Superior temporal gyrus (tissue), 1 donor: ENCODE results near the gene SPATS2.
"Not testable (repeated sequence)": the region's sequence is repeated elsewhere in the genome, so short reads cannot be mapped to it uniquely, and the experiment has no call there.

Experiments used
- DNase-seq: peaks from one replicate; pipeline ENCODE4 v3.0.0-alpha.2; 2016; ENCODE audit errors: extremely low spot score

The SPATS2 gene

DNA sequence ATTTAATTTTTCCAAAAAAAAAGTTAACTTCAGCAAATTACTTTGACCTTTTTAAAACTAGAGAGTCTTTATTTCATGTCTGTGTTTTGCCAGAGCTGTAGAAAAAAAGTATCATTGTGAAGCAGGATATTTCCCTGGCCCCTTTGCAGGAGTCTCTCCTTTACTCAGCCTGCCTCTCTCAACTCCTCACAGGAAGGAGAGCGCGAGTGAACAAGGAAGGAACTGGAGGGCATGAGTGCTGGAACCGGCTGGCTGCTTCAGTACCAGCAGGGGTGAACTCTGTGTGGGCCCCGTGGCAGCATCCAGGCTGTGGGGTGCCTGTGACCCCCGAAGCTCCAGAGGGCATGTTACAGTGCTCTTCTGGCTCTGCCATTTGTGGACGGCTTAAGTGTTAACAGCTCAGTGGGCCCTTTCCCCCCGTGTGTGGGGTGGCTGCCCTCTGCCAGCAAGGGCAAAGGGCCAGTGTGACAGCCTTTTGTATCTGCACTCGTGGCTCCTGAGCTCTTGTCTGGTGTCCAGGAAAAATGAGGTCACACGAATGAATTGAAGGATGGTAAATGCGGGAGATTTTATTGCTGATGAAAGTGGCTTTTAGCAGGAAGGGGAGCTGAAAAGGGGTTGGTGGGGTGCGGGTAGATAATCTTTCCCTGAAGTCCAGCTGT, 95.0 kb downstream of the SPATS2 start:
- DNase-seq = no peak

- no peak for DNase-seq
Measured at GRCh38 chr12:49465132-49465531, 97.9 kb downstream of the SPATS2 start.

GRCh38 chr12:49470986-49471385, 103.7 kb downstream of the SPATS2 start:
- DNase-seq = no peak

GRCh38 chr12:49471557-49471956, 104.3 kb downstream of the SPATS2 start:
- no peak for DNase-seq

- DNase-seq = no peak
Measured at GRCh38 chr12:49476091-49476490, 108.8 kb downstream of the SPATS2 start.

GRCh38 chr12:49478949-49479664, 111.8 kb downstream of the SPATS2 start:
- DNase-seq = no peak

DNA sequence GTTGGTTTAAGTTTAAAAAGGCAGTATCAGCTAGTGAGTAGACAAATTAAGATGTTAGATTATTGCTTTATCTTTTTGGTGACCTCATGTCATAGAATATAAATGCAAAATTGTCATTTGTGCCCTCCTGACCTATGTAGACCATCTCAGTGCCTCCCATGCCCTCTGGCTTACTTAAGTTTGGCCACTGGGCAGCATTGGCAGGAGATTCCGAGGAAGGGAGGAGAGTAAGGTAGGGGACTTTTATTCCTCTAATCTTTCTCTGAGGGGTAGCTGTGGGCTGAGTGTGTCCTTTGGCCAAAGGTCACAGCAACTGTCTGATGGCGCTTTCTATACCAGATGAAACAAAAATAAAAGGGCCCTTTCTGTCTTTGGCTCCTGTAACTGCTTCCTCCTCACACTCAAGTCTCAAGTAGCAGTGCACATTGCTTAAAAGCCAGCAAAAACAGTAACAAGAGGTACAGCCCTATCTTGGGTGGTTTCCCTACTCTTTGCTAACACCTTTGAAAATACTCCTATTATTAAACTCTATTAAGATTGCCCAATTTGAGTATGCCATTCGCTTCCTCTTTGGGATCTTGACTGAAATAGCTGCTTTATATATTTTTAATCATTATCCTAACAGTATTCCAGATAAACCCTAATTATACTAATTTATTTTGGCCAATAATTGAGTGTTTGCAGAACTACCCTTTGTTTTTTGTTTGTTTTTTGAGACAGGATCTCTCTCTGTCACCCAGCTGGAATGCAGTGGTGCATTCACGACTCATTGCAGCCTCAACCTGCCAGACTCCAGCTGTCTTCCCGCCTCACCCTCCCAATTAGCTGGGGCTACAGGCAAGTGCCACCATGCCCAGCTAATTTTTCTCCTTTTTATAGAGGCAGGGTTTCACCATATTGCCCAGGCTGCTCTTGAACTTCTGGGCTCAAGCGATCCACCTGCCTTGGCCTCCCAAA, 115.1 kb downstream of the SPATS2 start:
- DNase-seq = no peak

DNA sequence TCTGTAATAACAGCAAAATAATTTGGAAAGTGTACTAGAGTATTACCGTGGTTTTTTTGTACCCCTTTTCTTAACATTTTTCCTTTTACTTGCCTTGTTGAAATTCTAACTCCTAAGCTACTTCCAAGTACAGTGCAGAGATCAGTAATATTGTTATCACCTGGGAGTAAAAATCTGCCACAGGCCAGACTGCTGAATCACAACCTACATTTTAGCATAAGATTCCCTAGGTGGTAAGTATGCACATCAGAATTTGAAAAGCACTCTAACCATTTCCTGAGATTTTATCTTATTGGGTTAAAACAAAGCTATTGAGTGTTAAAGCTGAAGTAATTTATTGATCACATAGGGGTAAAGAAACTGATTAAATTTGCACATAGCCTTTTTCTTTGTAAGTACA, 116.4 kb downstream of the SPATS2 start:
- DNase-seq = no peak

- DNase-seq = no peak
Measured at GRCh38 chr12:49487605-49488004, 120.3 kb downstream of the SPATS2 start.

DNA sequence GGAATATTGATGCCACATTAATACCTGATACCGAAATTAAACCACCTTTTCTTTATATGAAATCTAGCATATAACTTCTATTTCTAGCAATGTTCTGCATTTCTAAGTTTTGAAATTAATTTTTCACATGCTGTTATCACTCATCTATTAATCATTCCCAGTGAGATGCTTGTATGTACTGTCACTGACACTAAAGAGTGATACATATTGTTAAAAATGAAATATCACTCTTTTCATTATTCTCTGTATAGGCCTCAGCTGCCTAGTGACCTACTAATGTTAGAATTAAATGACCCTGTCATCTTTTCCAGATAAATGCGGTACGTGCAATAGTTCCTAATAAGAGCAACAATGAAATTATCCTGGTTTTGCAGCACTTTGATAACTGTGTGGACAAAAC, 121.9 kb downstream of the SPATS2 start:
- no peak for DNase-seq

GRCh38 chr12:49489720-49490119, 122.5 kb downstream of the SPATS2 start:
- DNase-seq = no peak

DNA sequence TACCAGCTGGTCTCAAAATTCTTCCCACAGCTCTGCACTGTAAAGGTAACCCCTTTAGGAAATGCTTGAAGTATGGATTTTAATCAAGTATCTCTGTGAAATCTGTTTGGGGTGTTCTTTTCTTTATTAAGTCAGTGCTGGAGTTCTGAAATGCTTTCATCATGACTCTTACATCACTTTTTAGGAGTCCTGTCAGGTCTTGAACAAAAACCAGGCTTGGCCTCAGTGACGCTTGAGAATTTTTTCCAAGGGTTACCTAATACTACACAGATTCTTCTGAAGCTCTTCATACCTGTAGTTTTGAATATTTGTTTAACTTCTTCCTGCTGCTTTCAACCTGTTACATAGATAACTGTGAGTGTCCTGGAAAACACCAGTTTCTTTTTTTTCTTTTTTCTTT, 124.6 kb downstream of the SPATS2 start:
- DNase-seq = no peak

GRCh38 chr12:49493900-49494299, 126.6 kb downstream of the SPATS2 start:
- DNase-seq = no peak

- DNase-seq = no peak
Measured at GRCh38 chr12:49496417-49497360, 129.4 kb downstream of the SPATS2 start.

- DNase-seq = no peak
Measured at GRCh38 chr12:49501895-49502294, 134.6 kb downstream of the SPATS2 start.

DNA sequence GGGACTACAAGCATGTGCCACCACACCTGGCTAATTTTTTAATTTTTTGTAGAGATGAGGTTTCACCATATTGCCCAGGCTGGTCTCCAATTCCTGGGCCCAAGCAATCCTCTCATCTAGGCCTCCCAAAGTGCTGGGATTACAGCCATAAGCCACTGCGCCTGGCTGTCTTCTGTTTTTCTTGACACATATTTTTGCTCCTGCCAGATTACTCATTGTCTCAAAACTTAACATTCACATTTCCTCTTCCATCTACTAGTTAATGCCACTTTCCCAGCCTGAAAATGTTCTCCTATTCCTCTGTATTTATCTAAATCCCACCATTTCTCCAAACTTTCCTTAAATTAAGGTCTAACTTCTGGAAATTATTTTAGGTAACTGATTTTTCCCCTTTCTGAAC, 135.3 kb downstream of the SPATS2 start:
- DNase-seq = no peak

DNA sequence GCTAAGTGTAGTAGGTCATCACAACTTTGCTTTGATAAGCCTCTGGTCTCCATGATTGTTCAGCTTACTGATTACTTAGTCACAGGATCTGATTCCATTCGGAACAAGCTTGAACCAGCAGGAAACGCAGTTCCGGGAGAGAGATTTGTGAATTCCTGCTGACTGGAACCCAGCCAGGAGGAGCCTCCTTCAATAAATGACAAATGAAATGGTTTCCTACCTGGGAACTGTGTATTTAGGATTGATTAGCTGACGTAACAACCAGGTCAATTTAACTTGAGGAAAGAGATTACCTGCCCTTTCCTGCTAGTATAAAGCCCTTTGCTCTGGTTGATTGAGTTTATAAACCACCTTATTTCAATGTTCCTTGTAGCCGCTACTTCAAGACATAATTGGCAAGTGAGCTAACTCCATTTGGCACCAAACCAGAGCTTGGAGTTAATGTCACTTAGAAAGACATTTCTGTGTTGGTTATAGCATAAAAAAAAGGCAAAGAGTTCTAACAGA, 136.5 kb downstream of the SPATS2 start:
- no peak for DNase-seq

DNA sequence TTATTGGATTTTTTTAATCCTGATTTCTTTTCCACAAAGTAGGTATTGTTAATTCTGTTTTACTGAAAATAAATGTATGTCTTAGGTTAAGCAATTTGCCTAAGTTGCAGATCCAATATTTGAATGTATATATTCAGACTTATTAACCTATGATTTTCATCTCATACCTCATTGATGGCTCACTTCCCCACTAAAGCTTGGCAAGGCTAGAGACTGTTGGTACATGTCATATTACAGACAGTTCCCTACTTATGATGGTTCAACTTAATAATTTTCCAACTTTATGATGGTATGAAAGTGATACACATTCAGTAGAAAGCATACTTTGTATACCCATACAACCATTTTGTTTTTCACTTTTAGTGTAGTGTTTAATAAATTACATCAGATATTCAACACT, 138.4 kb downstream of the SPATS2 start:
- DNase-seq = no peak

GRCh38 chr12:49507139-49507538, 139.9 kb downstream of the SPATS2 start:
- no peak for DNase-seq

- not testable (repeated sequence) for DNase-seq
Measured at GRCh38 chr12:49509681-49510080, 142.4 kb downstream of the SPATS2 start.

- no peak for DNase-seq
Measured at GRCh38 chr12:49511410-49511809, 144.1 kb downstream of the SPATS2 start.
